RPMI7951 (cell line): ENCODE results near the gene SON. TPM values are rescaled to one million over a fixed set of nuclear protein-coding genes. Genes with fewer than 3 reads are reported as not detected.
A peak's percentile ranks its signal among the peaks of the same experiment; 100 is the strongest.
"Not testable (repeated sequence)": the region's sequence is repeated elsewhere in the genome, so short reads cannot be mapped to it uniquely, and the experiment has no call there.

Source experiments
- DNase-seq: peaks from one replicate; pipeline ENCODE4 v3.0.0-alpha.2; 2012; ENCODE audit warnings: low read depth
- total RNA-seq: library from RNA; depleted of rRNA; stranded (reverse); fragments of >200 nt; shearing (Covaris generic); gene quantifications from 2 replicates; pipeline ENCODE4 v1.2.3, GENCODE V29; 2014; rRNA removed

The SON gene
- total RNA-seq, 1 experiment from 2014 or later = 109 TPM

DNA sequence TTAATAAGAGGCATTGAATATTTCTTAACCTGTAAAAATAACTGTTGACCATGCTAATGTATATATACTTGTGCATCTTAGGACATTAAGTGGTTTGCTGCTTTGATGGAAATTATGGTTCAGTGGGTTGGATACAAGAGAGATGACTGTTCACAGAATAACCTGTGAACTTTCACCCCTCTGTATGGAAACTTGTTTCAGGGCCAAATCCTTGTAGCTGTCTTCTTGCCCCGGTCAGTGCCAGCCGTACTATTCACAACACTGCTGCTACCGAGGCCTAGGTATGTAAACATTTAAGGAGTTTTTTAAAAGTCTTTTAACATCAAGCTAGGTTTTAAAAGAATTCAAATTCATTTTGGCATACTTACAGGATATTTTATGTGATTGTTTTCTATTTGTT is 29.5 kb downstream of the SON start:
- no peak for DNase-seq

DNA sequence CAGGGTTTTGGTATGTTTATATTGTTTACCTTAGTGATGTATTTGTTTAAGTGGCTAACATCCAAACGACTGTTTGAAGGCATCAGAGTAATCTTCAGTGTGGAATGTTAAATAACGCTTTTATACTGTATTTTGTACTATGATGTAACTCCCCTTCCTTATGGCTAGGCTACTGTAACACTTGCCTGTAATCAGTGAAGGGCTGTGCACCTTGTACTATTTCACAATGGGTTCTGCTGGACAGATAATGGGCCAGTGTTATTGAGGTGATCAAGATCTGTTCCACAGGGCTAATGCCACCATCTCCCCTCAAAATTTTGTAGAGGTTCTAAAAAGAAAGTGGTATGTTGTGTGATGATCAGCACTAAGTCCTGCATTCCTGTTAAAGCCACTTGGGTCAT is 33.9 kb downstream of the SON start:
- not testable (repeated sequence) for DNase-seq

DNA sequence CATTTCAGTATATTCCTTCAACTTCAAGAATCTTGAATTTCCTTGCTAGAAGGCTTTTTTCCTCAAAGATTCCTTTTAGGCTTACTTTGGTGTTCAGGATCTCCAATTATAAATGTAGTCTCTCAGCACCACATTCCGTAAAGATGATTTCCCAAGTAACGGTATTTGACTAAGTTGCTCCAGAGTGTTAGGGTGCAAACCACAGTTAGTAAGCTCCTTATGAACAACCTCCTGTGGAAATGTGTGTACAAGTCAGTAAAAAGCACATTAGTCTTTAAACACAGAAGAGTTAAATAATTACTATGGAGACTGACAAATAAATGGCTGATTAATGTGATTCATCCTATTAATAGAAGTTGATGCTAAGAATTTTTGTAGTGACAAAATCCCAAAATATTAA is 35.4 kb downstream of the SON start:
- no peak for DNase-seq

DNA sequence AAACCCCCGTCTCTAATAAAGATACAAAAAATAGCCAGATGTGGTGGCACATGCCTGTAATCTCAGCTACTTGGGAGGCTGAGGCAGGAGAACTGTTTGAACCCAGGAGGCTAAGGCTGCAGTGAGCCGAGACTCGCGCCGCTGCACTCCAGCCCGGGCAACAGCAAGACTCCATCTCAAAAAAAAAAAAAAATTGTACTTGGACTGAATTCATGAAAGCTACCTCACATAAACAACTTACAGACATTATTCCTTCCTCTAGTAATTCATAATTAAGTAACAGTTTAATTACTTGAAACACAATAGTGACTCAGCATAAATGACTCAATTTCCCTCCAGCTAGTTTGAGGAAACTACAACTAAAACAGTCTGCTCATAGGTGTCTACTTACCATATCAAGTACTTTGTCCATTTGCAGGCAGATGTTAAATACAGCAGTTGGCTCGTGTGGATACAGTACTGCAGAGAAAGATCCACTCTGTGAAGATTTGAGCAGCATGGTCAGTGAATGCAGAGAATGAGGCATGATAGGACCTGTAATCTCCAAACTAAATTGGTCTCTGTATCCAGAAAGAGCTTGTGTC is 36.2 kb downstream of the SON start:
- DNase-seq = peak; percentile 57

DNA sequence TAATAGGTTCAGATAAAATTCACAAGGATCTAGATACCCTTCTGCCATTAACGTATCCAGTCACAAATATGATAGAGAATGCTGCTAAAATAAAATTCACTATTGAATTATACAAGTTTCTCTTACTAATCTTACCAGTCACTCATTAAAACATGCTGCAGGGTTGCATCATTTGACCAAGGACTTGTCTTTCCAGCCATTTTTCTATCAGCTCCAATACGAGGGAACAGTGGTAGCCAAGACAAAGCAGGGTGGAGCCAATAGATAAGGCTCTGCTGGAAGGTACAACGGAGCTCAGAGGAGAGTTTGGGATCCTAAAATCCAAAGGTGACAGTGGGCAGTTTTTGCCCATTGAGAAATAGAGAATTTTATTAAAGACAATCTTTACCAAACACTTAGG is 41.6 kb downstream of the SON start:
- no peak for DNase-seq

DNA sequence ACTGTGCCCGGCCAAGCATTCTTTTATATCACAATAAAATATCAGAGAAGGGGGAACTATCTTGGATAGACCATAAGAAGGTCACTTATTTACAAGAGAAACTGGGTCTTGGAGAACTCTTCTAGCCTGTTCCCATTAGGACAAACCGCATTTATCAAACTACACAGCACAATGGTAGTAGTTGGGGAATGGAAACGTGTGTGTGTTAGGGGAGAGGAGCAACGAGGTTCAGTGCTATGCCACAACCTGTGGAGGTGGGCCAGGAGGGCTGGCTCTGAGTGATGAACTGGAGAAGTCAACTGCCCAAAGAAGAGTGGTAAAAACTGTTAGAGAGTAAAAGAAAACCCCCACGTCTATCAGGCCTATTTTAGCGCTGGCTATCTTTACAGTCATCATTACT is 44.1 kb downstream of the SON start:
- DNase-seq = no peak

DNA sequence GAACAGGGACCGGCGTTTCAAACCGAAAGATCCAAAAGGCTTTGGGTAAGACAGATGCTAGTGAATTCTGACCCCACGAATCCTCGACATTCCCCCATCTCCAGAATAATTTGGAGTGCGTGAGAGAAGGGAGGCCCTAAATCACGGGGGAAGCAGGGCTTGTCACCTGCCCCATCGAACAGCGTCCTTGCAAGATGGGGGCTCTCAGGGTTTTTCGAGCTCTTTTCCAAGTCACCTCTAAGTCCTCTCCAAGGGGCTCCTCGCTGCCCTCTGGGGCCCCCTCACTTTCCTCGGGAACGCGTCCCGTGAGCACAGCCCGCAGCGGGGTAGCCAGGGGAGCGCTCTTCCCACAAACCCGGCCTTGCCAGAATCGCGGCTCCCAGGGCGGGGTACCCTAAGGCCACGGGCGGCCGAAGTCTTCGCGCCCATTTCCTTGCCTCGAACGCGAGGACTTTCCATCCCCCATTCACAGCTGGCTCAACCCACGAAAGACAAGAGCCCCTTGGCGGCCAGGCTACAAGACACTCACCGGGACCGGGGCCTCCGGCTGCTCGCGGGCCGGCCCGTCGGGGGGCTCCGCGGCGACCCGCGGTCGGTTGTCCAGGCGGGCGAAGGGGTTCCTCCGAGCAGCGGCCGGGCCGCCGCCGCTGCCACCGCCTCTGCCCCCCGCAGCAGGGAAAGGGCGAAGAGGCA is 45.1 kb downstream of the SON start:
- DNase-seq = peak; percentile 42

DNA sequence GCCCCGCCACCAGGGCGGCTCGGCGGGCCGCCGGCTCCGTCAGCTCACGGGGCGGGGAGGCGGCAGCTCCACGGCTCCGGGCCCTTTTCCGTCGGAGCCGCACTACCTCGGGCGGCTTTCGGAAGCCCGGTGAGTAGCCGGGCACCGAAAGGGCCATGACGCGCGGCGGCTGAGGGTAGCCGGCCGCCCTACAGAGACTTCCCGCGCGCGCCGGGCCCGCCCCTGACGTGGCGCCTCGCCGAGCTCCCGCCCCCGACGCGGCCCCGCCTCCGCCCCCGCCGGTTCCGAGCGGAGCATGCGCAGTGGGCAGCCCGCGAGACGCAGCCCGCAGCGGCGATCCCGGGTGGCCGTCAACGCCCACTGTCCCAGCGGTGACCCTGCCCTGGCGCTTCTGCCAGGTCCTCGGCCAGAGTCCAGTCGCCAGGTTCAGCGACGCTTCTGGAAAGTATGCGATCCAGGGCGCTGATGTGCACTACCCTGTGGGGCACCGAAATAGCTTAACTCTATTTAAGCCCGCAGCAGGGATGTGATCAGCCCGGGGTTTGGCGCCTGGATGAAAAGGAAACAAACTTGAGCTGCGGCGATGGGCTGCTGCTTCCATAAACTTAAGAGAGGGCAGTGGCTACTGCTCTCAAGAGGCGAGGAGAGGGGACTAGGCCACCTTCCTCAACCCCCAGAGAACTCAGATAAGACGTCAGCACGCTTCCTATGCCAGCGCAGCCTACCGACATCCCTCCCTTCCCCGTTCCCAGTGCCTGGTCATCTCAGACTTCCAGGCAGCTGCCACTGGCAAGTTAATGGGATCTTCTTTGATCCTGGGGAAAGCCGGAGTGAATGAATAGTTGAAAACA is 45.9 kb downstream of the SON start, which contains the start of gene DONSON:
DONSON (minus strand) TSS at position 200 of the 851 bp plus-strand sequence; CDS start at position 157, 43 bp downstream.
- DNase-seq = peak; percentile 82

DNA sequence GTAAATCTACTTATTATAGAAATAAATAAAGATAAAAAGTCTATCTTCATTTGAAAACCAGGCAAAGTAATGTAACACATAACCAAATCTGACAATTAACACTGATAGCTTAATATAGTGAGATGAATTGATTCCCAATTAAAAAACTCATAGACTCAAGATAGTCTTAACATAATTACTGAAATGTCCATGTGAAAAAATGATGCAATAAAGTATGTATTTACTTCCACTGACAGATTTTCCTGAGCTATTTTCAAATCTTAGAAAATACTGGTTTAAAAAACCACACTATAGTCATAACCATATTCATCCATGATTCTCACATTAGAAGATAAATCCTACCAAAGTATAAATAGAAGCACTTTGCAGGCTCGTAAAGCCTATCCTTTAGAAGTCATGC is 55.2 kb downstream of the SON start:
- no peak for DNase-seq

DNA sequence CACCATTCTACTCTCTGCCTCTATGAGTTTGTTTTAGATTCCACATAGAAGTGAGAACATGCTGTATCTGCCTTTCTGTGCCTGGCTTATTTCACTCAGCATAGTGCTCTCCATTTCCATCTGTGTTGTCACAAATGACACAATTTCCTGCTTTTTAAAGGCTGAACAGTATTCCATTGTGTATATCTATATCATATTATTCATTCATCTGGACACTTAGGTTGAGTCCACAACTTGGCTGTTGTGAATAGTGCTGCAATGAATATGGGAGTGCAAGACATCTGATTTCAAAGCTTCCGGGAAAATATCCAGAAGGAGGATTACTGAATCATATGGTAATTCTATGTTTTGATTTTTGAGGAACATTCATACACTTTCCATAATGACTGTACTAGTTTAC is 65.7 kb downstream of the SON start:
- DNase-seq = peak; percentile 29

DNA sequence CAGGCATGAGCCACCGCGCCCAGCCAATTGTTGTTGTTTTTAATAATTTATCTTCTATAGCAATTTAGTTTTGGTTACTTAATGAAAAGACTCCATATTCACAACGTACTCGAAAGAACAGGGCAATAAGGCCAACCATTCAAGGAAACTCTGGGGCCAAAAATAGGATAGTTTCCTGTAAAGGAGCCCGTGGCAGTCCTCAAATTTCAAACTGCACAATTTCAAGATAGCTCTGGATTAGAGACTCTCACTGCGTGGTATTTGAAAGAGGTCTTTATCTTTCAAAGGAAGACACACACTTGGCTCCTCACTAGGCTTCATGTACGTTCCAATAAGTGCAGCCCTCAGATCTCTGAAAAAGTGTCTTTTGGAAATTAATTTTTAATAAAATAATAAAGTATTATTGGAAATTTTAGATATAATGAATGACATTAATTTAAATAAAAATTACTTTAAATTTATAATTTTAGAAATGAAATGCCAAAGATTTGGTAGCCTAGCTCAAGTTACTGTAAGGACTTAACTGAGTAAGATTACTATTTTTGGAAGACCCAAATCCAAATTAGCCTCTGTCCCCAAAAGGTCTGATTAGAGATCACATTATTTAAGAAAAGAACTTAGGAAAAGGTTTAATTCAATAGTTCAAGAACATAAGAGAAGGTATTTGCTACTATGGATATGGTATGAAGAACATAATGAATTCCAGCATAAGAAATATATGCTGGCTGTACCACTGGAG is 68.3 kb downstream of the SON start:
- no peak for DNase-seq

DNA sequence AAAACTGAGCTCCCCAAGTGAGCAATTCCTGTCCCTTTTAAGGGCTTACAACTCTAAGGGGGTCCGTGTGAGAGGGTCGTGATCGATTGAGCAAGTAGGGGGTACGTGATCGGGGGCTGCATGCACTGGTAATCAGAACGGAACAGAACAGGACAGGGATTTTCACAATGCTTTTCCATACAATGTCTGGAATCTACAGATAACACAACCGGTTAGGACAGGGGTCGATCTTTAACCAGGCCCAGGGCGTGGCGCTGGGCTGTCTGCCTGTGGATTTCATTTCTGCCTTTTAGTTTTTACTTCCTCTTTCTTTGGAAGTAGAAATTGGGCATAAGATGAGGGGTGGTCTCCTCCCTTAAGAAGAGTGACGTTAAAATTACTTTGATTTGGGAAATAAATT is 74.7 kb downstream of the SON start:
- not testable (repeated sequence) for DNase-seq

DNA sequence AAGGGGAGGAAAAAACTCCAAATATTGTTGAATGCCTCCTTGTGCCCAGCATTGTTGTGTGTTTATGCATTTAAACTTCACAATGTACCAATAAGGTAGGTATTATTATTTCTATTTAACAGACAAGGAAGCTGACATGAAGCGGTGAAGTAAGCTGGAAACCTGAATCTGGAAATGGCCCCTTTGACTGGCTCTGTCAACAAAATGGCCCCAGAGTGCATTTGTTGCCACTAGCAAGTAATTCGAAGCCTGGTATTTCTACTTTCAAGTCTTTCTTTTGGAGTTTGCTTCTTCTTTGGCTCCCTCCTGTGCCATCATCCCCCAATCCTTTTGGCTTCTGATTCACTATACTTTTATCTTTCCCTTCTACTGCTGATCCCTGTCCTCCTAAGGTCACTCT is 75.6 kb downstream of the SON start:
- DNase-seq = no peak

DNA sequence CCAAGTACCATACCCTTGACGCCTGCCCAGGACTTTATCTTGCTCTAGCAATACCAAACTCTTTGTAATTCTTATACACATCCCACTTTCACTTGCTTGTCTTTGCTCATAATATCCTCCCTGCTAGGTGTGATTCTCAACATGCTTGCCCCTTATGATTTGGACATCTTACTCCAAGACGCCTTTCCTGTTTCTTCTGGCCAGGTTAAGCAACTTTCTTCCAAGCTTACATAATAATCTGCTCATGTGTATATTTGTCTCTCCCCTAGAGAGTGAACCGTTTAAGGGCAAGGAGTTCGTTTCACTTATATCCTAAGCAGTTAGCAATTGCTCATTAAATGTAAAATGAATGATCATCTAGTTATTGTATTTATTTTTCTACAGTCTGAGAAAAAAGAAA is 76.9 kb downstream of the SON start:
- no peak for DNase-seq

DNA sequence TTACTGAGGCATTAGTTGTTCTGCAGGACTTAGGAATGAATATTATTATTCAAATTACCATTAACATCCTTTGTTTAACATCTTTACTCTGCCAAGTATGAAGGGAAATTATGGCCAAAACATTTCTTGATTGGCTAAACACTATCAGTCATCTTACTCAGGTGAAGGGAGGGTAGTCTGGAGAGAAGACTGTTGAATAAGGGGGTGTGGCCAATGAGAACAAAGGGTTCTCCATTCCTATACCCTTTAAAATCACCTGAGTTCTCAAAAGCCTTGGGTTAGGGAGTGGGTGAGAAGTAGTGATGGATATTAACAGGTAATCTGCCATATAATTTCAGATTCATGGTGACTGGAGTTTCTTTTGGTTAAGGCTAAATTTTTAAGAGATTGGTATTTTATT is 79.4 kb downstream of the SON start:
- DNase-seq = no peak

DNA sequence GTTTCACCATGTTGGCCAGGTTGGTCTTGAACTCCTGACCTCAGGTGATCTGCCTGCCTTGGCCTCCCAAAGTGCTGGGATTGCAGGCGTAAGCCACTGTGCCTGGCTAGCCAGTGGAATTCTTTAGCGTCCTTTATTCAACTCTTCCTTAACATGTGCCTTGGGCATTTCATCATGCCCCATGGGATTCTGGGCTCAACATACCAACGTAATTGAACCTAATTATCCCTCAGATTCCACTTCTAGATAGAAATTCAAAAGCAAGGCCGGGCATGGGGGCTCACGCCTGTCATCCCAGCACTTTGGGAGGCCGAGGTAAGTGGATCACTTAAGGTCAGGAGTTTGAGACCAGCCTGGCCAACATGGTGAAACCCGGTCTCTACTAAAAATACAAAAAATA is 83.3 kb downstream of the SON start:
- DNase-seq = not testable (repeated sequence)

Other genes starting within 250 kb of the SON start
- gene IFNAR1, start 218.1 kb upstream of the SON start, total RNA-seq = 16.7 and 19.3 TPM in 2 replicates
- 55.3 and 78.7 TPM in 2 replicates for gene IFNGR2, start 139.6 kb upstream of the SON start, total RNA-seq
- 35.9 and 37.3 TPM in 2 replicates for gene TMEM50B, start 63.1 kb upstream of the SON start, total RNA-seq
- gene DNAJC28, start 51.3 kb upstream of the SON start, total RNA-seq = 2.0 and 2.6 TPM in 2 replicates
- gene GART, start 921 bp upstream of the SON start, total RNA-seq = 67.6 TPM in 2 replicates
- 36.8 and 48.8 TPM in 2 replicates for gene DONSON, start 45.6 kb downstream of the SON start, total RNA-seq
- 11.9 and 12.4 TPM in 2 replicates for gene CRYZL1, start 98.7 kb downstream of the SON start, total RNA-seq
- 25.8 and 32.0 TPM in 2 replicates for gene ITSN1, start 99.5 kb downstream of the SON start, total RNA-seq